Measurements from ENCODE around the gene PARD3B. TPM values are rescaled to one million over a fixed set of nuclear protein-coding genes. Genes with fewer than 3 reads are reported as not detected.

PARD3B gene
- total RNA-seq, 1 donor, result 53.1 TPM

GRCh38 chr2:205383601-205384000 lies 838.3 kb downstream of the PARD3B start:
- H3K4me3 ChIP-seq (ENCODE audit: low read depth, low read length), result no peak overlapping the region
- TF ChIP-seq CTCF (IDR thresholded peaks at IDR 0.05; ENCODE audit: insufficient read depth, low read depth, low read length), result no peak
- no peak for DNase-seq (ENCODE audit: low read depth)

GRCh38 chr2:205386109-205386508 lies 840.8 kb downstream of the PARD3B start:
- H3K4me3 ChIP-seq (ENCODE audit: low read depth, low read length), result no peak overlapping the region
- peak; percentile 61 for DNase-seq (ENCODE audit: low read depth)
- TF ChIP-seq CTCF (IDR thresholded peaks at IDR 0.05; ENCODE audit: insufficient read depth, low read depth, low read length), result no peak

- H3K4me3 ChIP-seq (ENCODE audit: low read depth, low read length), result no peak overlapping the region
- DNase-seq (ENCODE audit: low read depth), result no peak
- TF ChIP-seq CTCF (IDR thresholded peaks at IDR 0.05; ENCODE audit: insufficient read depth, low read depth, low read length), result no peak
Observed at GRCh38 chr2:205387350-205388055, 842.2 kb downstream of the PARD3B start.

- no peak for DNase-seq (ENCODE audit: low read depth)
- TF ChIP-seq CTCF (IDR thresholded peaks at IDR 0.05; ENCODE audit: insufficient read depth, low read depth, low read length), result no peak
- H3K4me3 ChIP-seq (ENCODE audit: low read depth, low read length), result no peak overlapping the region
Observed at GRCh38 chr2:205390866-205391265, 845.6 kb downstream of the PARD3B start.

GRCh38 chr2:205401511-205401910 lies 856.2 kb downstream of the PARD3B start:
- no peak overlapping the region for H3K4me3 ChIP-seq (ENCODE audit: low read depth, low read length)
- no peak for TF ChIP-seq CTCF (IDR thresholded peaks at IDR 0.05; ENCODE audit: insufficient read depth, low read depth, low read length)
- DNase-seq (ENCODE audit: low read depth), result no peak

- H3K4me3 ChIP-seq (ENCODE audit: low read depth, low read length), result no peak overlapping the region
- TF ChIP-seq CTCF (IDR thresholded peaks at IDR 0.05; ENCODE audit: insufficient read depth, low read depth, low read length), result no peak
- no peak for DNase-seq (ENCODE audit: low read depth)
Observed at GRCh38 chr2:205402011-205402410, 856.7 kb downstream of the PARD3B start.
